Astrocyte (in vitro differentiated cells and primary cell): ENCODE measurements around the gene SPNS1. TPM values are rescaled to one million over a fixed set of nuclear protein-coding genes. Genes with fewer than 3 reads are reported as not detected.

Experiments used
- DNase-seq: peaks from one replicate; pipeline ENCODE4 v3.0.0-alpha.2; 2010; ENCODE audit warnings: low read depth
- FAIRE-seq: peaks from 2 replicates; lab custom pipeline; 2011; peaks lifted over from hg19 to GRCh38; lab: Jason Lieb, UNC
- H2AFZ ChIP-seq: 2 replicates; pipeline ENCODE4 v1.6.0; 2012; ENCODE audit warnings: low read depth, low read length, inconsistent platforms
- H3K27ac ChIP-seq: 2 replicates; pipeline ENCODE4 v1.5.1; 2011; ENCODE audit warnings: low read depth, low read length, inconsistent platforms
- H3K27me3 ChIP-seq: 2 replicates; pipeline ENCODE4 v1.6.0; 2011; ENCODE audit warnings: low read length, inconsistent platforms; ENCODE audit not compliant: insufficient read depth
- H3K36me3 ChIP-seq: 2 replicates; pipeline ENCODE4 v1.5.1; 2011; ENCODE audit warnings: low read length, inconsistent platforms; ENCODE audit not compliant: insufficient read depth
- H3K4me1 ChIP-seq: 2 replicates; pipeline ENCODE4 v1.5.1; 2011; ENCODE audit warnings: low read length, inconsistent platforms; ENCODE audit not compliant: insufficient read depth
- H3K4me2 ChIP-seq: 2 replicates; pipeline ENCODE4 v1.6.0; 2012; ENCODE audit warnings: low read length, inconsistent platforms
- H3K4me3 ChIP-seq: 2 replicates; pipeline ENCODE4 v1.5.1; 2011; ENCODE audit warnings: low read depth, mild to moderate bottlenecking, low read length, inconsistent platforms; ENCODE audit not compliant: insufficient read depth
- H3K79me2 ChIP-seq: 2 replicates; pipeline ENCODE4 v1.6.0; 2012; ENCODE audit warnings: mild to moderate bottlenecking, low read length, inconsistent platforms; ENCODE audit not compliant: insufficient read depth
- H3K9ac ChIP-seq: 2 replicates; pipeline ENCODE4 v1.6.0; 2012; ENCODE audit warnings: mild to moderate bottlenecking, low read length, inconsistent platforms
- H3K9me3 ChIP-seq: 2 replicates; pipeline ENCODE4 v1.5.1; 2012; ENCODE audit warnings: low read depth, mild to moderate bottlenecking, low read length, inconsistent platforms; ENCODE audit not compliant: insufficient read depth
- H4K20me1 ChIP-seq: 2 replicates; pipeline ENCODE4 v1.6.0; 2012; ENCODE audit warnings: low read length, inconsistent platforms; ENCODE audit not compliant: insufficient read depth
- H3K27ac Mint-ChIP-seq: one replicate; pipeline ENCODE4 v1.8.0; 2021; ENCODE audit warnings: mild to moderate bottlenecking, mixed read lengths; ENCODE audit not compliant: unreplicated experiment
- H3K27me3 Mint-ChIP-seq: one replicate; pipeline ENCODE4 v1.8.0; 2021; ENCODE audit warnings: low read depth, mixed read lengths; ENCODE audit not compliant: unreplicated experiment
- H3K36me3 Mint-ChIP-seq: one replicate; pipeline ENCODE4 v1.8.0; 2021; ENCODE audit warnings: low read depth, mixed read lengths; ENCODE audit not compliant: unreplicated experiment
- H3K4me1 Mint-ChIP-seq: one replicate; pipeline ENCODE4 v1.8.0; 2021; ENCODE audit warnings: low read depth, mixed read lengths; ENCODE audit not compliant: unreplicated experiment
- H3K4me3 Mint-ChIP-seq: one replicate; pipeline ENCODE4 v1.8.0; 2021; ENCODE audit warnings: mild to moderate bottlenecking, moderate library complexity, mixed read lengths; ENCODE audit not compliant: unreplicated experiment
- H3K9me3 Mint-ChIP-seq: one replicate; pipeline ENCODE4 v1.8.0; 2021; ENCODE audit warnings: mild to moderate bottlenecking, mixed read lengths; ENCODE audit not compliant: unreplicated experiment
- CTCF ChIP-seq: IDR thresholded peaks from 2 replicates; pipeline ENCODE4 v1.5.1; 2011; ENCODE audit warnings: low read depth, mild to moderate bottlenecking, inconsistent platforms, low read length, moderate library complexity; ENCODE audit not compliant: insufficient read depth
- EZH2 ChIP-seq: IDR thresholded peaks from 2 replicates; pipeline ENCODE4 v1.6.1; 2012; ENCODE audit warnings: mild to moderate bottlenecking, low read length, inconsistent platforms; ENCODE audit not compliant: insufficient read depth
- total RNA-seq: library from RNA; stranded (reverse); gene quantifications from 2 replicates; pipeline ENCODE4 v1.2.1, GENCODE V29; 2021

SPNS1 gene
- total RNA-seq, 1 donor from 2014 or later: 57.8 TPM

- H3K4me2 ChIP-seq: peak overlapping the region; percentile 99
- TF ChIP-seq EZH2: no peak
- peak; percentile 71 for TF ChIP-seq CTCF
- peaks cover 6% of the 10 kb centered on the region for H3K4me1 Mint-ChIP-seq
- H3K27ac ChIP-seq: peak overlapping the region; percentile 97
- H3K27me3 ChIP-seq: no peaks in the 10 kb centered on the region
- no peak for FAIRE-seq
- DNase-seq: peak; percentile 28
- peaks cover 32% of the 10 kb centered on the region for H3K79me2 ChIP-seq
- no peaks in the 10 kb centered on the region for H3K9me3 ChIP-seq
- peak overlapping the region; percentile 96 for H3K27ac Mint-ChIP-seq
- H3K4me1 ChIP-seq: peaks cover 14% of the 10 kb centered on the region
- H3K27me3 Mint-ChIP-seq: no peaks in the 10 kb centered on the region
- peaks cover 11% of the 10 kb centered on the region for H4K20me1 ChIP-seq
- H3K36me3 ChIP-seq: peaks cover 5% of the 10 kb centered on the region
- H3K9me3 Mint-ChIP-seq: no peaks in the 10 kb centered on the region
- H3K4me3 ChIP-seq: peak overlapping the region; percentile 98
- peak overlapping the region; percentile 91 for H3K4me3 Mint-ChIP-seq
- peaks cover 6% of the 10 kb centered on the region for H3K36me3 Mint-ChIP-seq
- peak overlapping the region; percentile 100 for H2AFZ ChIP-seq
- peak overlapping the region; percentile 96 for H3K9ac ChIP-seq
Measured at GRCh38 chr16:28974007-28974436, 556 bp upstream of the SPNS1 start.

- Histone ChIP-seq H3K27ac (peak overlapping the region; percentile 97), H3K9ac (peak overlapping the region; percentile 96)
- no peak for DNase-seq
Measured at GRCh38 chr16:28975158-28975599, 601 bp downstream of the SPNS1 start.

More at GRCh38 chr16:28975158-28975599, 601 bp downstream of the SPNS1 start:
- H3K4me3 ChIP-seq: peak overlapping the region; percentile 98
- peaks cover 5% of the 10 kb centered on the region for H3K36me3 ChIP-seq
- Mint-ChIP-seq H3K4me3 (peak overlapping the region; percentile 91), H3K36me3 (peaks cover 6% of the 10 kb centered on the region), H3K4me1 (peaks cover 6% of the 10 kb centered on the region), H3K9me3 (no peaks in the 10 kb centered on the region), H3K27me3 (no peaks in the 10 kb centered on the region), H3K27ac (peak overlapping the region; percentile 91)
- H3K79me2 ChIP-seq: peaks cover 32% of the 10 kb centered on the region
- TF ChIP-seq EZH2: no peak
- TF ChIP-seq CTCF: no peak
- H3K9me3 ChIP-seq: no peaks in the 10 kb centered on the region
- peaks cover 14% of the 10 kb centered on the region for H3K4me1 ChIP-seq
- no peaks in the 10 kb centered on the region for H3K27me3 ChIP-seq
- FAIRE-seq: no peak
- peaks cover 11% of the 10 kb centered on the region for H4K20me1 ChIP-seq
- H2AFZ ChIP-seq: peak overlapping the region; percentile 100
- H3K4me2 ChIP-seq: peak overlapping the region; percentile 99
